Body of pancreas (tissue), 4 donors: ENCODE measurements around the gene NKX1-1. TPM values are rescaled to one million over a fixed set of nuclear protein-coding genes. Genes with fewer than 3 reads are reported as not detected.

Experiments used
- ATAC-seq: fragments of 150-250 bp; one replicate; pipeline ENCODE4 v1.9.1; 2016
- DNase-seq, 4 donors: peaks; one replicate each; pipeline ENCODE4 v3.0.0-alpha.2; 2019
- H3K27ac ChIP-seq, 4 donors: fragments of 200-600 bp; sonication (generic); 1 replicate in 3 of 4; 2 replicates in 1 of 4; pipeline versions ENCODE4 v1.5.1 to v1.6.1; 2016 to 2019; ENCODE audit warnings: mild to moderate bottlenecking in 1 of 4, mixed read lengths in 1 of 4, moderate library complexity in 1 of 4
- H3K27me3 ChIP-seq, 2 donors: fragments of 200-600 bp; sonication (generic); one replicate each; pipeline ENCODE4 v1.6.0; 2016; ENCODE audit warnings: mild to moderate bottlenecking in 1 of 2
- H3K36me3 ChIP-seq, 2 donors: fragments of 200-600 bp; sonication (generic); replicated peaks in 1 of 2; 2 replicates each; pipeline ENCODE4 v1.5.1; 2016; ENCODE audit warnings: low read depth in 2 of 2; ENCODE audit not compliant: insufficient read depth in 1 of 2
- H3K4me1 ChIP-seq: fragments of 200-600 bp; sonication (generic); one replicate; pipeline ENCODE4 v1.6.0; 2016
- H3K4me3 ChIP-seq, 2 donors: fragments of 200-600 bp; sonication (generic); 1 replicate in 1 of 2; 2 replicates in 1 of 2; pipeline ENCODE4 v1.5.1; 2016 to 2019
- H3K9me3 ChIP-seq, 3 donors: fragments of 200-600 bp; sonication (generic); 1 replicate in 2 of 3; 2 replicates in 1 of 3; pipeline ENCODE4 v1.5.1; 2016
- CTCF ChIP-seq, 7 experiments: fragments of 450-650 bp in 4 of 7; fragments of 200-600 bp in 3 of 7; sonication (generic) in 3 of 7; IDR thresholded peaks; one replicate each; pipeline ENCODE4 v1.5.1; 2016 to 2019; ENCODE audit warnings: antibody characterized with exemption in 7 of 7
- POLR2A ChIP-seq, 3 donors: fragments of 450-650 bp; IDR thresholded peaks; one replicate each; pipeline ENCODE4 v1.6.1; 2016; ENCODE audit warnings: antibody characterized with exemption in 3 of 3, mild to moderate bottlenecking in 2 of 3
- whole genome bisulfite sequencing, 2 donors: methylation state at CpG; one replicate each; pipeline ENCODE4 v1.1.5; 2017; 5-methylcytosine and 5-hydroxymethylcytosine counted together
- intact Hi-C: fragments of 100-400 bp; cut with DNase I; formaldehyde crosslinking; loops from one replicate; pipeline ENCODE4 v1.15.1; 2023
- total RNA-seq, 2 donors: library from RNA; depleted of rRNA; stranded (reverse); fragments of >200 nt; gene quantifications; one replicate each; pipeline ENCODE4 v1.1.0, GENCODE V29; 2016

The NKX1-1 gene
- total RNA-seq, 2 donors from 2014 or later = not detected

- ATAC-seq (no peak), DNase-seq (no peak)
- Histone ChIP-seq H3K4me3 (no peak overlapping the region), H3K36me3 (no peaks in the 10 kb centered on the region), H3K27ac (no peak overlapping the region), H3K9me3 (no peaks in the 10 kb centered on the region), H3K4me1 (no peaks in the 10 kb centered on the region), H3K27me3 (peaks cover 0 to 24% of the 10 kb centered on the region in 2 donors)
- intact Hi-C loops = no loop called here
- 66 to 68% methylated on average over 31 to 33 of the region's 33 CpGs for WGBS, 2 donors
- no peak for TF ChIP-seq CTCF (IDR thresholded peaks at IDR 0.05)
- no peak for TF ChIP-seq POLR2A (IDR thresholded peaks at IDR 0.05)
These were observed 11.5 kb upstream of the NKX1-1 start for GRCh38 chr4:1417522-1418390.

GRCh38 chr4:1416948-1417260 lies 10.7 kb upstream of the NKX1-1 start:
- Histone ChIP-seq H3K36me3 (no peaks in the 10 kb centered on the region), H3K4me3 (no peak overlapping the region), H3K27me3 (peaks cover 0 to 20% of the 10 kb centered on the region in 2 donors), H3K9me3 (no peaks in the 10 kb centered on the region), H3K27ac (no peak overlapping the region), H3K4me1 (no peaks in the 10 kb centered on the region)
- WGBS, 2 donors = 52 to 56% methylated on average over 3 to 5 of the region's 7 CpGs
- ATAC-seq (no peak), DNase-seq (no peak)
- intact Hi-C loops = no loop called here
- no peak for TF ChIP-seq CTCF (IDR thresholded peaks at IDR 0.05)
- TF ChIP-seq POLR2A (IDR thresholded peaks at IDR 0.05) = no peak

- DNase-seq = no peak
- H3K4me1 ChIP-seq = no peaks in the 10 kb centered on the region
These were observed 10.1 kb upstream of the NKX1-1 start for GRCh38 chr4:1416051-1416947.

GRCh38 chr4:1415681-1415981 lies 9.4 kb upstream of the NKX1-1 start:
- no peak for TF ChIP-seq POLR2A (IDR thresholded peaks at IDR 0.05)
- no peak for TF ChIP-seq CTCF (IDR thresholded peaks at IDR 0.05)
- H3K36me3 ChIP-seq = no peaks in the 10 kb centered on the region
- no peaks in the 10 kb centered on the region for H3K4me1 ChIP-seq
- no peak for DNase-seq
- H3K9me3 ChIP-seq = no peaks in the 10 kb centered on the region
- ATAC-seq = no peak
- 25 to 33% methylated on average over 13 of the region's 13 CpGs for WGBS, 2 donors
- intact Hi-C loops = no loop called here
- no peak overlapping the region for H3K27ac ChIP-seq
- no peak overlapping the region for H3K4me3 ChIP-seq
- H3K27me3 ChIP-seq = peaks cover 0 to 24% of the 10 kb centered on the region in 2 donors

More at GRCh38 chr4:1416051-1416947, 10.1 kb upstream of the NKX1-1 start:
- H3K27me3 ChIP-seq = peaks cover 0 to 19% of the 10 kb centered on the region in 2 donors
- no peak overlapping the region for H3K4me3 ChIP-seq
- no peaks in the 10 kb centered on the region for H3K9me3 ChIP-seq
- TF ChIP-seq POLR2A (IDR thresholded peaks at IDR 0.05) (no peak), CTCF (IDR thresholded peaks at IDR 0.05) (no peak)
- no peak for ATAC-seq
- intact Hi-C loops = no loop called here
- WGBS, 2 donors = 47 to 49% methylated on average over 19 to 27 of the region's 27 CpGs
- H3K27ac ChIP-seq = no peak overlapping the region
- H3K36me3 ChIP-seq = no peaks in the 10 kb centered on the region
